Measurements from ENCODE around the gene CHP1.
"Not testable (repeated sequence)": the region's sequence is repeated elsewhere in the genome, so short reads cannot be mapped to it uniquely, and the experiment has no call there.

The CHP1 gene

GRCh38 chr15:41301587-41301986, 70.5 kb downstream of the CHP1 start:
- DNase-seq = no peak

DNA sequence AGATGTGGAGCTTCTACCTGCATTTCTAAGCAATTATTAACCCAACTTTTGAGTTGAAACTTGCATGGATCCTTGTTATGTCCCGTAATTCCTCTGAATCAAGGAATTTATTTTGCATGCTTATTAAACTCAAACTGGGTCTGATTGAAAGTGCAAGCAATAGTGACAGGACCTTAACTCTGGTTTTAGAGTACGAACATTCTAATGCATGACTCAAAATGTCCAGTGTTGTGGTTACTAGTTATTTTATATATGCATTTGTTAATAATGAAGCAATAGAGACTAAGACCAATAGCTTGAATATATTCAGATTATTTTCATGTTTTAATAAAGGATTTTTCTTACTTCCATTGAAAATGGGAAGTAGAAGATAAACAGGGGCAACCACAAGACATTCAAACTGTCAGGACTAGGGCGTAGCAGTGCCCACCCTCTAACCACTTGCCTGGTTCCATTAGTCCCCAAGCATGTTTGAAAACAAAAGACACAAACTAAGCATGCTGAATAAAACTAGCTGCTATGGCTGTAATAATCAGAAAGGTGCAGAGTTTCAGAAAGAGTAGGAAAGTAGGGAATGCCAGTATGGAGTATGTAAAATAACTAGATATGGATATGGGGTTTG, 73.2 kb downstream of the CHP1 start:
- DNase-seq = no peak

- no peak for DNase-seq
These were observed 76.6 kb downstream of the CHP1 start for GRCh38 chr15:41307679-41308078.

DNA sequence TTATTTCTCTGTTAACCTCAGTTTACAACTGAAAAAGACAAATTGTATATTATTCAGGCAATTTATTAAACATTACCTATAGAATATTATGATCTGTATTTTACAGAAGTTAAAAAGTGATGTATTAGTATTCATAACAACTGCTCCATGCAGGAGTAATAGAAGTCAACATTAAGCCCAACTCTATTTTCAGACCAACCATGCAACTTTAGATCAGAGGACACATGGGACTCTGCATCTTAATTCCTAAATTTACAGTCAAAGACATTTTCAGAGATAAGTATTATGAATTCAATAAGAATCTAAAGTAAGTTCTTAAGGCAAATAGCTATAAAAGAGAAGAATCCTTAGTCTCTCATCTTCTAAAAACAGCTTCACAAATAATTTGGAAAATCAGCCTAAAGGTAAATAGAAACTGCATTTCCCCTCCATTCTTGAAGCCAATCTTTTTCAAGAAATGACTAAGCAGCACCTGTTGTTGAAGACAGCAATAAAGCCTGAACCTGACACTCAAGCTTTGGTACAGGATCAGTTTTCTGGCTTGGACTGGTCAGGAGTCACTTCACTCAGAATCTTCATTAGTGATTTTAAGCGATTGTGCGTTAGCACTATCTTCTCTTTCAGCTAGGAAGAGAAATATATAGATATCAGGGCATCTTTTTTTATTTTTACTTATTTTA, 78.3 kb downstream of the CHP1 start:
- DNase-seq = no peak

GRCh38 chr15:41320805-41321330, 89.8 kb downstream of the CHP1 start:
- DNase-seq = not testable (repeated sequence)

GRCh38 chr15:41323611-41324010, 92.5 kb downstream of the CHP1 start:
- DNase-seq = no peak

DNA sequence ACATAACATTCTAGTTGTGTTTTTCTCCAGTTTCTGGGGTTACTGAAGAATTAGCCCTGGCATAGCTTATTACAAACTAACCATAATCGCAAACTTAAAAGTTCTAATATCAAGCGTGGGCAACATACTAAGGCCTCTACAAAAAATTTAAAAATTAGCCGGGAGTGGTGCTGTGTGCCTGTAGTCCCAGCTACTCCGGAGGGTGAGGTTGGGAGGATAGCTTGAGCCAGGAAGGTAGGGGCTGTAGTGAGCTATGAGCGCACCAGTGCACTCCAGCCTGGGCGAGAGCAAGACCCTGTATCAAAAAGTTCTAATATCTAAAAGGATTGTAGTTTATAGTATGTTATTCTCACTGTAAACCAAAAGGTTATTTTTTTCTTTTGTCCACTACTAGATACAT, 100.2 kb downstream of the CHP1 start:
- peak in 1 of 3 experiments; percentile 19 for DNase-seq

All from NCI-H1417 (cell line).